GM19397 (cell line): Measurements from ENCODE around the gene GGA1.
"Not testable (repeated sequence)": the region's sequence is repeated elsewhere in the genome, so short reads cannot be mapped to it uniquely, and the experiment has no call there.

Experiments used
- ATAC-seq: cut with Tn5 transposase; IDR thresholded peaks from one replicate; pipeline ENCODE4 v1.9.1; 2021; ENCODE audit warnings: mild to moderate bottlenecking, moderate library complexity; ENCODE audit not compliant: unreplicated experiment

Gene GGA1

GRCh38 chr22:37569921-37570660, 38.5 kb upstream of the GGA1 start:
- no peak for ATAC-seq

- no peak for ATAC-seq
These were observed 38.0 kb upstream of the GGA1 start for GRCh38 chr22:37570661-37570976.

GRCh38 chr22:37571258-37571991, 37.2 kb upstream of the GGA1 start:
- no peak for ATAC-seq

- ATAC-seq: no peak
These were observed 36.7 kb upstream of the GGA1 start for GRCh38 chr22:37571992-37572373.

GRCh38 chr22:37575490-37576003, 33.1 kb upstream of the GGA1 start:
- no peak for ATAC-seq

- ATAC-seq: no peak
These were observed 30.6 kb upstream of the GGA1 start for GRCh38 chr22:37578002-37578401.

GRCh38 chr22:37581504-37581903, 27.1 kb upstream of the GGA1 start:
- ATAC-seq: no peak

GRCh38 chr22:37582526-37582925, 26.1 kb upstream of the GGA1 start:
- ATAC-seq: no peak

GRCh38 chr22:37588546-37589215, 20.0 kb upstream of the GGA1 start:
- ATAC-seq: no peak

- ATAC-seq: no peak
These were observed 19.0 kb upstream of the GGA1 start for GRCh38 chr22:37589636-37590035.

GRCh38 chr22:37591081-37591480, 17.6 kb upstream of the GGA1 start:
- ATAC-seq: not testable (repeated sequence)

GRCh38 chr22:37591823-37592404, 16.7 kb upstream of the GGA1 start:
- ATAC-seq: no peak

- ATAC-seq: no peak
These were observed 14.4 kb upstream of the GGA1 start for GRCh38 chr22:37594237-37594636.

- no peak for ATAC-seq
These were observed 9.5 kb upstream of the GGA1 start for GRCh38 chr22:37599153-37599552.

- no peak for ATAC-seq
These were observed 7.5 kb upstream of the GGA1 start for GRCh38 chr22:37601203-37601539.

- ATAC-seq: no peak
These were observed 6.8 kb upstream of the GGA1 start for GRCh38 chr22:37601540-37602442.

GRCh38 chr22:37602546-37603277, 5.9 kb upstream of the GGA1 start:
- not testable (repeated sequence) for ATAC-seq

GRCh38 chr22:37604074-37604473, 4.6 kb upstream of the GGA1 start:
- ATAC-seq: no peak

GRCh38 chr22:37604875-37605274, 3.8 kb upstream of the GGA1 start:
- ATAC-seq: no peak
